HepG2 (cell line): ENCODE data around the gene TWNK. TPM values are rescaled to one million over a fixed set of nuclear protein-coding genes. Genes with fewer than 3 reads are reported as not detected.

ENCODE experiments used
- ELF3 ChIP-seq: IDR thresholded peaks from 2 replicates; pipeline ENCODE4 v1.6.1; 2016; ENCODE audit warnings: missing genetic modification reagents, missing compliant biosample characterization
- ETV5 ChIP-seq: IDR thresholded peaks from 2 replicates; pipeline ENCODE4 v1.6.1; 2018; ENCODE audit warnings: missing biosample characterization, missing genetic modification reagents, inconsistent platforms, borderline replicate concordance
- IRX3 ChIP-seq: sonication (generic); formaldehyde crosslinking; IDR thresholded peaks from 2 replicates; pipeline ENCODE4 v1.8.1; 2023; ENCODE audit warnings: mild to moderate bottlenecking, low read depth, missing genetic modification reagents, borderline replicate concordance
- MBD4 ChIP-seq: IDR thresholded peaks from 2 replicates; pipeline ENCODE4 v1.6.1; 2012; ENCODE audit warnings: low read length, inconsistent platforms, borderline replicate concordance
- SMC3 ChIP-seq: IDR thresholded peaks from 2 replicates; pipeline ENCODE4 v1.6.1; 2011; ENCODE audit warnings: low read length, improper control_type of control experiment
- SOX5 ChIP-seq: IDR thresholded peaks from 2 replicates; pipeline ENCODE4 v1.6.1; 2016; ENCODE audit warnings: borderline replicate concordance
- SUZ12 ChIP-seq: fragments of 150-350 bp; IDR thresholded peaks from 2 replicates; pipeline ENCODE4 v1.6.1; 2014; ENCODE audit warnings: low read depth, low read length
- ZNF225 ChIP-seq: sonication (generic); formaldehyde crosslinking; IDR thresholded peaks from 2 replicates; pipeline ENCODE4 v1.4.0; 2020; ENCODE audit warnings: mild to moderate bottlenecking, missing genetic modification reagents
- ZNF484 ChIP-seq: sonication (generic); formaldehyde crosslinking; IDR thresholded peaks from 2 replicates; pipeline ENCODE4 v1.5.1; 2020; ENCODE audit warnings: mild to moderate bottlenecking, low read depth, missing genetic modification reagents, borderline replicate concordance
- ZNF674 ChIP-seq: sonication (generic); formaldehyde crosslinking; IDR thresholded peaks from 2 replicates; pipeline ENCODE4 v1.5.0; 2020; ENCODE audit warnings: low read depth, mild to moderate bottlenecking, missing genetic modification reagents
- ZSCAN30 ChIP-seq: sonication (generic); formaldehyde crosslinking; IDR thresholded peaks from 2 replicates; pipeline ENCODE4 v1.5.0; 2020; ENCODE audit warnings: mild to moderate bottlenecking, missing genetic modification reagents
- polyA plus RNA-seq, 8 experiments: library from polyadenylated mRNA; depleted of rRNA in 3 of 8; stranded (reverse) in 7 of 8; unstranded in 1 of 8; fragments of >200 nt; fragmentation: Illumina TruSeq in 4 of 8; extraction: Trizol in 4 of 8; gene quantifications; 2 replicates each; pipeline versions ENCODE4 v1.2.1 to v1.2.3, GENCODE V29; 2011 to 2016; ENCODE audit warnings: low read depth in 4 of 8, missing spikeins in 1 of 8, mixed read lengths in 1 of 8; ENCODE audit not compliant: insufficient read depth in 1 of 8
- total RNA-seq, 5 experiments: library from RNA; depleted of rRNA; stranded (reverse); fragments of >200 nt; fragmentation: Illumina TruSeq; extraction: Trizol; gene quantifications; 2 replicates each; pipeline ENCODE4 v1.2.3, GENCODE V29; 2016; ENCODE audit warnings: low read depth in 1 of 5
- TF ChIP-seq, protein P1 (sequence below): sonication (generic); formaldehyde crosslinking; IDR thresholded peaks from 2 replicates; pipeline ENCODE4 v1.4.0; 2020; ENCODE audit warnings: mild to moderate bottlenecking, low read depth, missing genetic modification reagents
- TF ChIP-seq, protein P2 (sequence below): sonication (generic); formaldehyde crosslinking; IDR thresholded peaks from 2 replicates; pipeline ENCODE4 v1.4.0; 2020; ENCODE audit warnings: missing genetic modification reagents
- TF ChIP-seq, protein P3 (sequence below): IDR thresholded peaks from 2 replicates; pipeline ENCODE4 v1.6.1; 2018; ENCODE audit warnings: missing genetic modification reagents, mild to moderate bottlenecking, missing compliant biosample characterization
- TF ChIP-seq, protein P4 (sequence below): sonication (generic); formaldehyde crosslinking; IDR thresholded peaks from 2 replicates; pipeline ENCODE4 v1.5.1; 2020; ENCODE audit warnings: mild to moderate bottlenecking, missing genetic modification reagents

TWNK gene
- total and polyA plus RNA-seq, 2 of the 13 experiments (the other 11 are each of a cell fraction or from before 2014, with no cell fraction given) = 10.7 to 16.5 TPM

DNA sequence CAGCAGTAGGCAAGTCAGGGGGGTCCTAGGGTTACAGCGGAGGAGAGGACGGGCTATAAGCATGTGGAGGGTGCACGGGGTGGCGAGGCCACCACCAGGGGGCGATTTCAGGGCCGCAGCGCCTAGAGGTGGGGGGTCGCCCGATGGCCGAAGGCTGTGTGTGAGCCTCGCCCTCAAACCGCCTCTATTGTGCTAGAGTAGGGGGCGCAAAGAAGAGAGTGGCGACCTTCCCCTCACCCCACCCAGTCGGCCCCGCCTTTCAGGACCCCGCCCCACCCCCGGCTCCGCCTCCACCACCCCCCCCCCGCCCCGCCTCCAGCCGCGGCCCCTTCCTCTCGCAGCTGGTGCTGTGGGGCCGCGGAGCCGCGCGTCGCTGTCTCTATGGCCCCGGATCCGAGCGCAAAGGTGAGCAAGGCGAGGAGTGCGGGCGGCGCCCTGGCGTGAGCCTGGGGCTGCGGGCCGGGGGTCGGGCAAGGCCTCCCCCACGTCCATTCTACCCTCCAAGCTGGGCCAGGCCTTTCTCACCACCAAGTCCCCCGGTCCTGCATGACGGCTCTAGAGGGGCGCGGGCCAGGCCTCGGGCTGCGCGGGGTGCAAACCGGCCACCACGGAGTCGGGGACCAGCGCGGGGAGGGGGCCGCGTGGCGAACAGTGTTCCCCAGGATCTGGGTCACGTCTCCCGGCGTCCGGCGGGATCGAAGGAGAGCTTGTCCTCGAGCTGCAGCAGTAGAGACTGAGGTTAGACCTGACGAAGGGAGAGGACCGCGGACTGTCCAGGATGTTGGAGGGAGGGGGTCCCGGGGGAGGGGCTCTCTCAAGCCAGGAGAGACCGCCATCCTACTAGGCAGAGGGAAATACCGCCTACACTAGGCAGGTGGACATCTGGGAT lies 17.9 kb upstream of the TWNK start, which contains the start of gene SEMA4G (continued):
- TF ChIP-seq ZSCAN30 (CRISPR knock-in tag) = no peak
- 0 out of 2 replicates have a peak, but pooled peaks have one; percentile 28 for TF ChIP-seq IRX3 (CRISPR knock-in tag)
- TF ChIP-seq, protein P1, sequence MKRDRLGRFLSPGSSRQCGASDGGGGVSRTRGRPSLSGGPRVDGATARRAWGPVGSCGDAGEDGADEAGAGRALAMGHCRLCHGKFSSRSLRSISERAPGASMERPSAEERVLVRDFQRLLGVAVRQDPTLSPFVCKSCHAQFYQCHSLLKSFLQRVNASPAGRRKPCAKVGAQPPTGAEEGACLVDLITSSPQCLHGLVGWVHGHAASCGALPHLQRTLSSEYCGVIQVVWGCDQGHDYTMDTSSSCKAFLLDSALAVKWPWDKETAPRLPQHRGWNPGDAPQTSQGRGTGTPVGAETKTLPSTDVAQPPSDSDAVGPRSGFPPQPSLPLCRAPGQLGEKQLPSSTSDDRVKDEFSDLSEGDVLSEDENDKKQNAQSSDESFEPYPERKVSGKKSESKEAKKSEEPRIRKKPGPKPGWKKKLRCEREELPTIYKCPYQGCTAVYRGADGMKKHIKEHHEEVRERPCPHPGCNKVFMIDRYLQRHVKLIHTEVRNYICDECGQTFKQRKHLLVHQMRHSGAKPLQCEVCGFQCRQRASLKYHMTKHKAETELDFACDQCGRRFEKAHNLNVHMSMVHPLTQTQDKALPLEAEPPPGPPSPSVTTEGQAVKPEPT (CRISPR knock-in tag) = no peak; the same call in 1 of the 2 replicates
- TF ChIP-seq, protein P2, sequence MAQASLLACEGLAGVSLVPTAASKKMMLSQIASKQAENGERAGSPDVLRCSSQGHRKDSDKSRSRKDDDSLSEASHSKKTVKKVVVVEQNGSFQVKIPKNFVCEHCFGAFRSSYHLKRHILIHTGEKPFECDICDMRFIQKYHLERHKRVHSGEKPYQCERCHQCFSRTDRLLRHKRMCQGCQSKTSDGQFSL (CRISPR knock-in tag) = peak; percentile 95
- TF ChIP-seq ELF3 (CRISPR knock-in tag) = 0 out of 2 replicates have a peak, but pooled peaks have one; percentile 12
- no peak for TF ChIP-seq ETV5 (CRISPR knock-in tag)
- TF ChIP-seq, protein P3, sequence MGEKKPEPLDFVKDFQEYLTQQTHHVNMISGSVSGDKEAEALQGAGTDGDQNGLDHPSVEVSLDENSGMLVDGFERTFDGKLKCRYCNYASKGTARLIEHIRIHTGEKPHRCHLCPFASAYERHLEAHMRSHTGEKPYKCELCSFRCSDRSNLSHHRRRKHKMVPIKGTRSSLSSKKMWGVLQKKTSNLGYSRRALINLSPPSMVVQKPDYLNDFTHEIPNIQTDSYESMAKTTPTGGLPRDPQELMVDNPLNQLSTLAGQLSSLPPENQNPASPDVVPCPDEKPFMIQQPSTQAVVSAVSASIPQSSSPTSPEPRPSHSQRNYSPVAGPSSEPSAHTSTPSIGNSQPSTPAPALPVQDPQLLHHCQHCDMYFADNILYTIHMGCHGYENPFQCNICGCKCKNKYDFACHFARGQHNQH (CRISPR knock-in tag) = no peak; the same call in 1 of the 2 replicates
- no peak for TF ChIP-seq MBD4
- TF ChIP-seq SUZ12 = no peak
- TF ChIP-seq, protein P4, sequence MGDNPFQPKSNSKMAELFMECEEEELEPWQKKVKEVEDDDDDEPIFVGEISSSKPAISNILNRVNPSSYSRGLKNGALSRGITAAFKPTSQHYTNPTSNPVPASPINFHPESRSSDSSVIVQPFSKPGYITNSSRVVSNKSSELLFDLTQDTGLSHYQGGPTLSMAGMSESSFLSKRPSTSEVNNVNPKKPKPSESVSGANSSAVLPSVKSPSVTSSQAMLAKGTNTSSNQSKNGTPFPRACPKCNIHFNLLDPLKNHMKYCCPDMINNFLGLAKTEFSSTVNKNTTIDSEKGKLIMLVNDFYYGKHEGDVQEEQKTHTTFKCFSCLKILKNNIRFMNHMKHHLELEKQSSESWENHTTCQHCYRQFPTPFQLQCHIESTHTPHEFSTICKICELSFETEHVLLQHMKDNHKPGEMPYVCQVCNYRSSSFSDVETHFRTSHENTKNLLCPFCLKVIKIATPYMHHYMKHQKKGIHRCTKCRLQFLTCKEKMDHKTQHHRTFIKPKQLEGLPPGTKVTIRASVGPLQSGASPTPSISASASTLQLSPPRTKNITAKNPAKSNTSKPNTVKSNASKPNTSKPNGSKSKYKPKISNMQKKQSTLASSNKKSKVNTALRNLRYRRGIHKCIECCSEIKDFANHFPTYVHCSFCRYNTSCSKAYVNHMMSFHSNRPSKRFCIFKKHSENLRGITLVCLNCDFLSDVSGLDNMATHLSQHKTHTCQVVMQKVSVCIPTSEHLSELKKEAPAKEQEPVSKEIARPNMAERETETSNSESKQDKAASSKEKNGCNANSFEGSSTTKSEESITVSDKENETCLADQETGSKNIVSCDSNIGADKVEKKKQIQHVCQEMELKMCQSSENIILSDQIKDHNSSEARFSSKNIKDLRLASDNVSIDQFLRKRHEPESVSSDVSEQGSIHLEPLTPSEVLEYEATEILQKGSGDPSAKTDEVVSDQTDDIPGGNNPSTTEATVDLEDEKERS = no peak
- no peak for TF ChIP-seq ZNF674 (CRISPR knock-in tag)
- TF ChIP-seq SOX5 (CRISPR knock-in tag) = peak; percentile 40; the same call in 1 of the 2 replicates
- 0 out of 2 replicates have a peak, but pooled peaks have one; percentile 49 for TF ChIP-seq ZNF484 (CRISPR knock-in tag)
- TF ChIP-seq ZNF225 (CRISPR knock-in tag) = no peak; the same call in 1 of the 2 replicates
- TF ChIP-seq SMC3 = peak; percentile 40; the same call in 1 of the 2 replicates
